HG02610 (cell line): Measurements from ENCODE around the gene RASSF10.

Experiments
- ATAC-seq: cut with Tn5 transposase; IDR thresholded peaks from one replicate; pipeline ENCODE4 v1.9.1; 2021; ENCODE audit warnings: mild to moderate bottlenecking, moderate library complexity; ENCODE audit not compliant: unreplicated experiment

RASSF10 gene

GRCh38 chr11:13053255-13053917 lies 44.3 kb downstream of the RASSF10 start:
- no peak for ATAC-seq

GRCh38 chr11:13054278-13054677 lies 45.2 kb downstream of the RASSF10 start:
- ATAC-seq, result no peak

GRCh38 chr11:13055200-13055599 lies 46.1 kb downstream of the RASSF10 start:
- no peak for ATAC-seq

- ATAC-seq, result no peak
These were observed 52.3 kb downstream of the RASSF10 start for GRCh38 chr11:13061294-13061990.
